Liver (tissue), 9 donors: ENCODE results near the gene AP4S1. TPM values are rescaled to one million over a fixed set of nuclear protein-coding genes. Genes with fewer than 3 reads are reported as not detected.

Experiments
- DNase-seq: peaks from one replicate; pipeline ENCODE4 v3.0.0-alpha.2; 2017; ENCODE audit warnings: low spot score
- H3K27ac ChIP-seq, 2 donors: one replicate each; pipeline ENCODE4 v1.7.0; 2013; ENCODE audit warnings: inconsistent platforms in 2 of 2, low read length in 2 of 2, control low read depth in 1 of 2, low read depth in 1 of 2, mild to moderate bottlenecking in 1 of 2
- H3K27me3 ChIP-seq, 4 donors: one replicate each; pipeline versions ENCODE4 v1.6.1 to v1.7.0; 2013; ENCODE audit warnings: low read length in 3 of 4, inconsistent platforms in 1 of 4, mild to moderate bottlenecking in 1 of 4, moderate library complexity in 1 of 4; ENCODE audit not compliant: control insufficient read depth in 4 of 4, insufficient read depth in 4 of 4
- H3K36me3 ChIP-seq, 4 donors: one replicate each; pipeline versions ENCODE4 v1.6.1 to v1.7.0; 2013; ENCODE audit warnings: low read length in 3 of 4, mild to moderate bottlenecking in 3 of 4, low read depth in 1 of 4, moderate library complexity in 1 of 4; ENCODE audit not compliant: control insufficient read depth in 4 of 4, insufficient read depth in 3 of 4
- H3K4me1 ChIP-seq, 4 donors: one replicate each; pipeline versions ENCODE4 v1.6.1 to v1.7.0; 2013; ENCODE audit warnings: low read length in 3 of 4, mild to moderate bottlenecking in 3 of 4, moderate library complexity in 1 of 4; ENCODE audit not compliant: control insufficient read depth in 4 of 4, insufficient read depth in 4 of 4
- H3K4me3 ChIP-seq, 3 donors: one replicate each; pipeline versions ENCODE4 v1.6.1 to v1.7.0; 2013; ENCODE audit warnings: low read length in 3 of 3, control low read depth in 1 of 3, low read depth in 1 of 3, mild to moderate bottlenecking in 1 of 3
- H3K9ac ChIP-seq, 2 donors: one replicate each; pipeline ENCODE4 v1.7.0; 2013; ENCODE audit warnings: low read length in 2 of 2, mild to moderate bottlenecking in 2 of 2, moderate library complexity in 2 of 2, control low read depth in 1 of 2, low read depth in 1 of 2
- H3K9me3 ChIP-seq, 4 donors: one replicate each; pipeline versions ENCODE4 v1.6.1 to v1.7.0; 2013; ENCODE audit warnings: low read length in 3 of 4; ENCODE audit not compliant: control insufficient read depth in 4 of 4
- ATF3 ChIP-seq: IDR thresholded peaks from 2 replicates; pipeline ENCODE4 v1.6.1; 2016; ENCODE audit warnings: antibody characterized with exemption
- CTCF ChIP-seq: fragments of 150-350 bp; IDR thresholded peaks from 2 replicates; pipeline ENCODE4 v1.5.1; 2017; ENCODE audit warnings: improper control_type of control experiment, low read depth, low read length; ENCODE audit not compliant: missing input control
- EGR1 ChIP-seq, 2 donors: IDR thresholded peaks; 2 replicates each; pipeline ENCODE4 v1.6.1; 2016 to 2018; ENCODE audit warnings: antibody characterized with exemption in 2 of 2, low read depth in 2 of 2
- FOXA1 ChIP-seq: IDR thresholded peaks from 2 replicates; pipeline ENCODE4 v1.6.1; 2016; ENCODE audit warnings: antibody characterized with exemption
- FOXA2 ChIP-seq: IDR thresholded peaks from 2 replicates; pipeline ENCODE4 v1.6.1; 2016; ENCODE audit warnings: antibody characterized with exemption
- GABPA ChIP-seq, 2 donors: IDR thresholded peaks in 1 of 2; conservative IDR thresholded peaks in 1 of 2; 2 replicates each; pipeline ENCODE4 v1.6.1; 2016; ENCODE audit warnings: antibody characterized with exemption in 2 of 2, mild to moderate bottlenecking in 1 of 2, moderate library complexity in 1 of 2
- HNF4A ChIP-seq, 2 donors: conservative IDR thresholded peaks; 2 replicates each; pipeline ENCODE4 v1.6.1; 2016; ENCODE audit warnings: antibody characterized with exemption in 2 of 2, mild to moderate bottlenecking in 2 of 2
- HNF4G ChIP-seq: IDR thresholded peaks from 2 replicates; pipeline ENCODE4 v1.6.1; 2016; ENCODE audit warnings: antibody characterized with exemption
- JUND ChIP-seq, 2 donors: IDR thresholded peaks; 2 replicates each; pipeline ENCODE4 v1.6.1; 2016; ENCODE audit warnings: antibody characterized with exemption in 2 of 2
- MAX ChIP-seq: IDR thresholded peaks from 2 replicates; pipeline ENCODE4 v1.6.1; 2016; ENCODE audit warnings: antibody characterized with exemption
- NR2F2 ChIP-seq: IDR thresholded peaks from 2 replicates; pipeline ENCODE4 v1.6.1; 2016; ENCODE audit warnings: antibody characterized with exemption
- RAD21 ChIP-seq, 2 donors: IDR thresholded peaks; 2 replicates each; pipeline ENCODE4 v1.6.1; 2016; ENCODE audit warnings: antibody characterized with exemption in 2 of 2, mild to moderate bottlenecking in 2 of 2
- REST ChIP-seq: IDR thresholded peaks from 2 replicates; pipeline ENCODE4 v1.6.1; 2016; ENCODE audit warnings: antibody characterized with exemption, mild to moderate bottlenecking
- RXRA ChIP-seq, 2 donors: IDR thresholded peaks; 2 replicates each; pipeline ENCODE4 v1.6.1; 2017 to 2018; ENCODE audit warnings: antibody characterized with exemption in 2 of 2, mild to moderate bottlenecking in 1 of 2
- SP1 ChIP-seq: IDR thresholded peaks from 2 replicates; pipeline ENCODE4 v1.6.1; 2018; ENCODE audit warnings: antibody characterized with exemption, mild to moderate bottlenecking
- TAF1 ChIP-seq: conservative IDR thresholded peaks from 2 replicates; pipeline ENCODE4 v1.6.1; 2016; ENCODE audit warnings: antibody characterized with exemption, mild to moderate bottlenecking
- WGBS: extraction: QIAGEN DNeasy Blood & Tissue Kit; methylation state at CpG from one replicate; pipeline ENCODE4 v1.1.7; 2013; 5-methylcytosine and 5-hydroxymethylcytosine counted together
- polyA plus RNA-seq, 2 donors: library from polyadenylated mRNA; stranded (reverse) in 1 of 2; unstranded in 1 of 2; fragments of 200-250 nt in 1 of 2; fragments of >200 nt in 1 of 2; fragmentation: Nextera tagmentation in 1 of 2; extraction: Ambion mirVana in 1 of 2; gene quantifications; one replicate each; pipeline versions ENCODE4 v1.2.1 to v1.2.3, GENCODE V29; 2013 to 2015
- total RNA-seq, 2 donors: library from RNA; depleted of rRNA; stranded (reverse); fragments of >200 nt; gene quantifications; one replicate each; pipeline ENCODE4 v1.2.3, GENCODE V29; 2014
- TF ChIP-seq, protein P1 (sequence below): IDR thresholded peaks from 2 replicates; pipeline ENCODE4 v1.6.1; 2016; ENCODE audit warnings: antibody characterized with exemption
- donor health status: healthy.
- donor health status: healthy.
- donor health status: healthy.
- donor health status: healthy.
- donor health status: healthy.

AP4S1 gene
- total and polyA plus RNA-seq, 4 donors: 1.3 to 4.3 (median 1.7) TPM

DNA sequence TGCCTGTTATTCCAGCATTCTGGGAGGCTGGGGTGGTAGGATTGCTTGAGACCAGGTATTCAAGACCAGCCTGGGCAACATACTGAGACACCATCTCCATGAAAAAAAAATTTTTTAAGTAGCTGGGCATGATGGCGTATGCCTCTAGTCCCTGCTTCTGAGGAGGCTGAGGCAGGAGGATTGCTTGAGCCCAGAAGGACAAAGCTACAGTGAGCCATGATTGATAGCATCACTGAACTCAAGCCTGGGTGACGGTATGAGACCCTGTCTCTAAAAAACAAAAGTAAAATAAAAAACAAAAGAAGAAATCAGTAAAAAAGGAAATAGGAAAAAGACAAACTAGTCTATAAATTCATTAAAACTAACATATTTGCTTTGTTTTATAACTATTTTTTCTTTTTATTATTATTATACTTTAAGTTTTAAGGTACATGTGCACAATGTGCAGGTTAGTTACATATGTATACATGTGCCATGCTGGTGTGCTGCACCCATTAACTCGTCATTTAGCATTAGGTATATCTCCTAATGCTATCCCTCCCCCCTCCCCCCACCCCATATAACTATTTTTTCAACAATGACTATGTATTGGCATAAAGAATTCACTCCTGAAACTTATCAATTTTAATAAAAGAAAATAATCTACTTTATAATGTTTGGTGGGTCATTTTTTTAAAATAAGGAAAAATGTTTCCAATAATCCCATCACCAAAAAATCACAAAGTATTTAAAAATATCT lies 15.4 kb upstream of the AP4S1 start:
- Histone ChIP-seq H3K4me3 (no peak overlapping the region), H3K27me3 (no peaks in the 10 kb centered on the region), H3K27ac (no peak overlapping the region), H3K9me3 (no peaks in the 10 kb centered on the region), H3K4me1 (peaks cover 0 to 5% (median 0%) of the 10 kb centered on the region in 4 donors), H3K36me3 (peaks cover 0 to 9% (median 3%) of the 10 kb centered on the region in 4 donors), H3K9ac (no peak overlapping the region)
- no peak for TF ChIP-seq FOXA2
- no peak for TF ChIP-seq REST
- TF ChIP-seq MAX: no peak
- TF ChIP-seq ATF3: no peak
- no peak for TF ChIP-seq RXRA (IDR thresholded peaks at IDR 0.05)
- TF ChIP-seq TAF1: no peak
- no peak for TF ChIP-seq RAD21 (IDR thresholded peaks at IDR 0.05)
- TF ChIP-seq HNF4A (conservative IDR thresholded peaks at IDR 0.05): no peak
- no peak for TF ChIP-seq NR2F2
- TF ChIP-seq FOXA1: no peak
- no peak for TF ChIP-seq SP1
- no peak for TF ChIP-seq HNF4G
- TF ChIP-seq, protein P1, sequence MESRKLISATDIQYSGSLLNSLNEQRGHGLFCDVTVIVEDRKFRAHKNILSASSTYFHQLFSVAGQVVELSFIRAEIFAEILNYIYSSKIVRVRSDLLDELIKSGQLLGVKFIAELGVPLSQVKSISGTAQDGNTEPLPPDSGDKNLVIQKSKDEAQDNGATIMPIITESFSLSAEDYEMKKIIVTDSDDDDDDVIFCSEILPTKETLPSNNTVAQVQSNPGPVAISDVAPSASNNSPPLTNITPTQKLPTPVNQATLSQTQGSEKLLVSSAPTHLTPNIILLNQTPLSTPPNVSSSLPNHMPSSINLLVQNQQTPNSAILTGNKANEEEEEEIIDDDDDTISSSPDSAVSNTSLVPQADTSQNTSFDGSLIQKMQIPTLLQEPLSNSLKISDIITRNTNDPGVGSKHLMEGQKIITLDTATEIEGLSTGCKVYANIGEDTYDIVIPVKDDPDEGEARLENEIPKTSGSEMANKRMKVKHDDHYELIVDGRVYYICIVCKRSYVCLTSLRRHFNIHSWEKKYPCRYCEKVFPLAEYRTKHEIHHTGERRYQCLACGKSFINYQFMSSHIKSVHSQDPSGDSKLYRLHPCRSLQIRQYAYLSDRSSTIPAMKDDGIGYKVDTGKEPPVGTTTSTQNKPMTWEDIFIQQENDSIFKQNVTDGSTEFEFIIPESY: no peak
- no peak for TF ChIP-seq JUND (IDR thresholded peaks at IDR 0.05)
- no peak for TF ChIP-seq GABPA (IDR thresholded peaks at IDR 0.05 in 1 of 2, conservative IDR thresholded peaks at IDR 0.05 in 1 of 2)
- no peak for TF ChIP-seq CTCF
- no peak for TF ChIP-seq EGR1 (IDR thresholded peaks at IDR 0.05; ENCODE audit: low read depth in 2 of 2)
- no peak for DNase-seq
- 97% methylated on average over 3 of the region's 3 CpGs for WGBS
